ENCODE results near the gene SLC2A1. TPM values are rescaled to one million over a fixed set of nuclear protein-coding genes. Genes with fewer than 3 reads are reported as not detected.

SLC2A1 gene
- total and polyA plus RNA-seq, 11 donors: 10.6 to 196 (median 29.9) TPM

DNA sequence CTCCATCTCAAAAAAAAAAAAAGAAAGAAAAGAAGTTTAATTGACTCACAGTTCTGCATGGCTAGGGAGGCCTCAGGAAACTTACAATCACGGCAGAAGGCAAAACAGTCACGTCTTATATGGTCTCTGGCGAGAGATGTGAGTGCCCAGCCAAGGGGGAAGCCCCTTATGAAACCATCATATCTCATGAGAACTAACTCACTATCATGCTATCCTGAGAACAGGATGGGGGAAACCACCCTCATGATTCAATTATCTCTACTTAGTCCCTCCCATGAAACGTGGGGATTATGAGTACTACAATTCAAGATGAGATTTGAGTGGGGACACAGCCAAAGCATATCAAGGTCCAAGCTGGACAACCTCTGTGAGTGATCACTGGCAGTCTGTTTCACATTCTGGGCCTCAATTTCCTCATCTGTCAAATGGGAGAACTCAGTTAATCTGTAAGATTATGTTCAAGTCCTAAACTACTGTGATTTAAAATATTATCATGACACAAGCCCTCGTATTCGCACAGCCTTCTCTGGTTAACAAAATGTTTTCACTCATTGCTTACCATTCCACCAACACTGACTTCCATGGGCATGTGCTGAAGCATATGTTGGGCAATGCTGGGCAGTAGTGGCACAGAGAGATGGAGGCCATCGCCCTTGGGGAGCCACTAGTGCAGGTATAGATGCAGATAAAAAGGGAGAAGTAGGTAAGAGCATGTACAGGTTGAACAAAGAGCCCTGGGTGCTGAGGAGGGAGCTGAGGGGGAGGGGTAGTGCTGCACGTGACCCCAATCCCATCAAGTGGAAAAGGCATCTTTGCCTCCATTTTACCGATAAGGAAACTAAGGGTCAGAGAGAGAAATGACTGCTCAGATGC, 46.2 kb upstream of the SLC2A1 start:
- no peak overlapping the region for H3K27ac ChIP-seq
- no peaks in the 10 kb centered on the region for H3K36me3 ChIP-seq
- 77 to 81% (median 80%) methylated on average over 9 of the region's 9 CpGs for WGBS, 4 donors

DNA sequence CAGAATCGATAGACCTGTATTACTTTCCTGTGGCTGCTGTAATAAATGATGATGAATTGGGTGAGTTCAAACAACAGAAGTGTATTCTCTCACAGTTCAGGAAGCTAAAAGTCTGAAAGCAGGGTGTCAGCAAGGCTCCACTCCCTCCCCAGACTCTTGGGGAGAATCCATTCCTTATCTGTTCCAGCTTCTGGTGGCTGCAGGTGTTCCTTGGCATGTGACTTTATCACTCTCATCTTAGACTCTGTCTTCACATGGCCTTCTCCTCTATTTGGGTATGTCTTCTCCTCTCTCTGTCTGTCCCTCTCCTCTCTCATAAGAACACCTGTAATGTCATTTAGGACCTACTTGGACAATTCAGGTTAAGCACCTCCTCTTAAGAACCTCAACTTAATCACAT, 44.1 kb upstream of the SLC2A1 start:
- H3K27me3 ChIP-seq: peaks cover 0 to 23% (median 9%) of the 10 kb centered on the region in 9 donors
- no peak for ATAC-seq
- intact Hi-C loops (cut with DNase I): no loop called here
- 69 to 85% (median 74%) methylated on average over 1 of the region's 1 CpG for WGBS, 4 donors
- no peaks in the 10 kb centered on the region for H3K9me3 ChIP-seq
- H3K36me3 ChIP-seq: no peaks in the 10 kb centered on the region
- no peak for DNase-seq
- no peak for TF ChIP-seq POLR2A (IDR thresholded peaks at IDR 0.05)
- TF ChIP-seq CTCF (IDR thresholded peaks at IDR 0.05): no peak
- no peak overlapping the region for H3K4me3 ChIP-seq
- H3K27ac ChIP-seq: no peak overlapping the region
- H3K4me1 ChIP-seq: no peaks in the 10 kb centered on the region

More for the DNA sequence above, 46.2 kb upstream of the SLC2A1 start:
- intact Hi-C loops (cut with DNase I): no loop called here
- ATAC-seq (no peak), DNase-seq (no peak)
- H3K27me3 ChIP-seq: peaks cover 0 to 26% (median 10%) of the 10 kb centered on the region in 9 donors
- no peak overlapping the region for H3K4me3 ChIP-seq
- no peaks in the 10 kb centered on the region for H3K9me3 ChIP-seq
- H3K4me1 ChIP-seq: no peaks in the 10 kb centered on the region
- TF ChIP-seq CTCF (IDR thresholded peaks at IDR 0.05) (no peak), POLR2A (IDR thresholded peaks at IDR 0.05) (no peak)

GRCh38 chr1:43002116-43002515, 43.4 kb upstream of the SLC2A1 start:
- Histone ChIP-seq H3K36me3 (no peaks in the 10 kb centered on the region), H3K4me3 (no peak overlapping the region), H3K4me1 (no peaks in the 10 kb centered on the region), H3K9me3 (no peaks in the 10 kb centered on the region), H3K27ac (no peak overlapping the region), H3K27me3 (peaks cover 0 to 16% (median 4%) of the 10 kb centered on the region in 9 donors)
- TF ChIP-seq CTCF (IDR thresholded peaks at IDR 0.05) (no peak), POLR2A (IDR thresholded peaks at IDR 0.05) (no peak)
- no peak for DNase-seq
- intact Hi-C loops (cut with DNase I): no loop called here
- WGBS, 4 donors: 71 to 86% (median 77%) methylated on average over 4 of the region's 4 CpGs
- ATAC-seq: no peak

DNA sequence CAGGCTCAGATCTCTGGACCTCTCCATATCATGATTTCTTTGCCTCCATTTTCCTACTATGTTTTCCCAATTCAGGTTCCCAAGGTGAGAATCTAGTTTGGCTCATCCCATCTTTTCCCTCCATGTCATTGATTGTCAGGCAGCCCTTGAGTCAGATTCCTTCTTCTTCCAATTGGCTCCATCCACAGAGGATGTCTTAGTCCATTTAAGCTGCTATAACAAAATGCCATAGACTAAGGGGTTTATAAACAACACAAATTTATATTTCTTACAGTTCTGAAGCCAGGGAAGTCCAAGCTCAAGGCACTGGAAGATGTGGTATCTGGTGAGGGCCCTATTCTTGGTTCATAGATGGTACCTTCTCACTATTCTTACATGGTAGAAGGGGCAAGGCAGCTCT, 42.8 kb upstream of the SLC2A1 start:
- intact Hi-C loops (cut with DNase I): no loop called here
- no peaks in the 10 kb centered on the region for H3K9me3 ChIP-seq
- H3K4me3 ChIP-seq: no peak overlapping the region
- no peak overlapping the region for H3K27ac ChIP-seq
- DNase-seq: no peak
- no peaks in the 10 kb centered on the region for H3K4me1 ChIP-seq
- TF ChIP-seq POLR2A (IDR thresholded peaks at IDR 0.05) (no peak), CTCF (IDR thresholded peaks at IDR 0.05) (no peak)
- ATAC-seq: no peak
- no peaks in the 10 kb centered on the region for H3K36me3 ChIP-seq
- H3K27me3 ChIP-seq: peaks cover 0 to 9% (median 0%) of the 10 kb centered on the region in 9 donors
